ENCODE results near the gene LINS1.
A peak's percentile ranks its signal among the peaks of the same experiment; 100 is the strongest.

Gene LINS1

GRCh38 chr15:100553468-100553867 is 48.5 kb downstream of the LINS1 start:
- DNase-seq, result no peak

- no peak for DNase-seq
Measured at GRCh38 chr15:100547961-100548360, 54.0 kb downstream of the LINS1 start.

GRCh38 chr15:100544946-100545345 is 57.0 kb downstream of the LINS1 start:
- DNase-seq, result no peak

GRCh38 chr15:100544338-100544841 is 57.6 kb downstream of the LINS1 start:
- no peak for DNase-seq

DNA sequence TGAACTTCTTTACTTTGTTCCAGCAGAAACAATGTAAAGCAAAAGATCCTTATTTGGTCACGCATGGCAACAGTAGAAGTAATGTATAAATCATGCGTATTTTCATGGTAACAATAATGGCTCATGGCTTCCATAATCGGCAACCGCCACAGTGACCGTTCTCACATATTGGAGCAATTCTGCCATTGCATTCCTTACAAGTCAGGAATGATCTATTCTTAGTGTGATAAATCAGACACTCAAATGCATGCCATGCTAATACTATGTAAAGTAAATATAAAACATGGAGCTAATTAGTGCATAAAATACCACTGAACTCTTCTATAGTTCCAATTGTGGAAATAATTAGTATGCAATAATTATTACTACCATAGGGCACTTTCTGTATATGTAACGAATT is 59.7 kb downstream of the LINS1 start:
- DNase-seq, result no peak

- no peak for DNase-seq
Measured at GRCh38 chr15:100537331-100537730, 64.7 kb downstream of the LINS1 start.

DNA sequence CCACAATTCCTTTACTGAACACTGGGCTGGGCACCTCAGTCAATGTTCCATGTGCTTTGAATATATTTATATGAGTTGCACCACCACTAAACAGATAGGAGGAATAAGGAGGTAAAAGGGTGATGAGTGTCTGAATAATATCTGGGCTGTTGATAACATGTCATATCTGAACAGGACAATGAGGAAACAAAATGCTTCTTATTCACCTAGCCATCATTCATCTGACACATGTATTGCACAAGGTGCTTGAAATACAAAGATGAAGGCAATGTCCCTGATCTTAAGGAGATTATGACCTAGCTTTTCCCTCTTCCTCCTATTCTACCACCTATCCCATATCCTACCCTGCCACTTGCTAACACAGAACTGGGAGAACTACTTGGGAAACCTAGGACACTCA is 65.3 kb downstream of the LINS1 start:
- no peak for DNase-seq

GRCh38 chr15:100533886-100534285 is 68.1 kb downstream of the LINS1 start:
- no peak for DNase-seq

- no peak for DNase-seq
Measured at GRCh38 chr15:100531823-100532327, 70.1 kb downstream of the LINS1 start.

DNA sequence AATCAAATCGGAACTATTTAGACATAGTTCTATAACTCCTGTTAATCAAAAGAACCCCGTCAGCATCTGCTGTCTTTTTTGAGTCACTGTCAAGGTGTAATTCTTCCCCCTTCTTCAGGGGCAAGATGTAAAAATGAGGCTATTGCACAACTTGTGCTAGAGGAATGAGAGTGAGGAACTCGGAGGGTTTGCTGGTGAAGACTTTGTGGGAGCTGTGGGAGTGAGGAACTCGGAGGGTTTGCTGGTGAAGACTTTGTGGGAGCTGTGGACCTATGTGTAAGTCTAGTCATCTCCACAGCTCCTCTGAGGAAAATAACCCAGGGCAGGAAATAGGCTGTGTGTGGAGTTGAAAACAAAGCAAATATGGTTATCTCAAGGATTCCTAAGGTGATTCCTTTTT is 70.8 kb downstream of the LINS1 start:
- DNase-seq, result no peak

- no peak for DNase-seq
Measured at GRCh38 chr15:100529556-100529955, 72.4 kb downstream of the LINS1 start.

GRCh38 chr15:100528833-100529428 is 73.1 kb downstream of the LINS1 start, which contains the start of gene CERS3:
Gene CERS3, minus strand, starts transcription at chr15:100528950. Its CDS starts 27,101 bp downstream, at chr15:100501849.
- no peak for DNase-seq

DNA sequence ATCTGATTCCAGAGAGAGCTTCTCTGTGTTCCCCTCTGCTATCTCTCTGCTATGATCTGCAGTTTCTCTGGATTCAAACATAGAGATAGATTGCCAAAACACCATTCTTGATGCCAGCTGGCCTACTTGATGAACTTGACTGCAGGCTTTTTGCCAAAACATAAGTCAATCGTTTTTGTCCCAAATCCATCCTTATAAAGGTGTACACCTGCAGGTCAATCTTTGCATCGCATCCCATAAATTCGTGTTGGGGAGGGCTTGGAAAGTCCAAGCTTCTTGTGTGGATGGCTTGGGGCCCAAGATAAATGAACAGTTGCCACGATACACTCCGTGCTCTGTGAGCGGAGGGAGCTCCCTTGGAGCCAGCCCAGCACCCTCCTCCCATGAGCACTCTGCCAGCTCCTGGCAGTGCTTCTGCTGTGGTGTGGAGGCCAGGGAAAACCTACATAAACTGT is 75.9 kb downstream of the LINS1 start:
- DNase-seq, result no peak

- DNase-seq, result no peak
Measured at GRCh38 chr15:100525436-100525835, 76.5 kb downstream of the LINS1 start.

GRCh38 chr15:100524326-100524725 is 77.7 kb downstream of the LINS1 start:
- no peak for DNase-seq

DNA sequence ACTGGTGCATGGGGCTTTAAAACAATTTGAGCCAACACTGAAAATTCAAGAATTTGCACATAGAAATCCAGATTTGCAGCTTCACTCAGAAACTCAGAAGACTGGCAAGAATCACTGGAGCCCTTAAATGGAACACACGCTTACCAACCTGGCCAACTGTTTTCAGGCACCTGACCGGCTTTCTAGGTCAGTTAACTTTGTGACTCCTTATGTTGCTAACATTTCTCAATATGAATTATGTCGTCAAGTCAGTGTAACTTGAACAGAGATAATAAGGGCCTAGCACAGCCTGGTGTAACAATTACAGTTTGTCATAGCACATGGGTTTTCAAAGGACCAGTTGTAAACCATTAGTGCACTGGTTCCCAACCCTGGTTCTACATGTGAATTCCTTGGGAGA is 80.1 kb downstream of the LINS1 start:
- no peak for DNase-seq

GRCh38 chr15:100520132-100520921 is 81.7 kb downstream of the LINS1 start:
- DNase-seq, result peak; percentile 21

- no peak for DNase-seq
Measured at GRCh38 chr15:100517846-100518245, 84.1 kb downstream of the LINS1 start.
